GM19099 (cell line): ENCODE measurements around the gene FBXO44.

Experiments
- POLR2A ChIP-seq: IDR thresholded peaks from 3 replicates; pipeline ENCODE4 v1.6.1; 2011; ENCODE audit warnings: low read depth; ENCODE audit not compliant: insufficient read length; ENCODE audit errors: extremely low read depth

FBXO44 gene

GRCh38 chr1:11671205-11671543, 16.5 kb downstream of the FBXO44 start:
- TF ChIP-seq POLR2A: no peak

- no peak for TF ChIP-seq POLR2A
Measured at GRCh38 chr1:11671544-11672286, 17.0 kb downstream of the FBXO44 start.

GRCh38 chr1:11673089-11673769, 18.6 kb downstream of the FBXO44 start:
- no peak for TF ChIP-seq POLR2A

GRCh38 chr1:11674488-11674887, 19.8 kb downstream of the FBXO44 start:
- TF ChIP-seq POLR2A: no peak

- TF ChIP-seq POLR2A: no peak
Measured at GRCh38 chr1:11675325-11675724, 20.6 kb downstream of the FBXO44 start.

- no peak for TF ChIP-seq POLR2A
Measured at GRCh38 chr1:11676386-11677103, 21.9 kb downstream of the FBXO44 start.

- no peak for TF ChIP-seq POLR2A
Measured at GRCh38 chr1:11678442-11678841, 23.8 kb downstream of the FBXO44 start.

- no peak for TF ChIP-seq POLR2A
Measured at GRCh38 chr1:11680270-11681070, 25.8 kb downstream of the FBXO44 start.

GRCh38 chr1:11681071-11681771, 26.5 kb downstream of the FBXO44 start, which contains the start of gene MAD2L2:
Gene MAD2L2, minus strand, starts transcription at chr1:11681148. Its CDS starts 547 bp downstream, at chr1:11680601.
- TF ChIP-seq POLR2A: peak; percentile 70

- no peak for TF ChIP-seq POLR2A
Measured at GRCh38 chr1:11682287-11682771, 27.7 kb downstream of the FBXO44 start.

- no peak for TF ChIP-seq POLR2A
Measured at GRCh38 chr1:11682799-11683198, 28.1 kb downstream of the FBXO44 start.

- TF ChIP-seq POLR2A: no peak
Measured at GRCh38 chr1:11684070-11684469, 29.4 kb downstream of the FBXO44 start.

GRCh38 chr1:11685210-11685752, 30.6 kb downstream of the FBXO44 start:
- no peak for TF ChIP-seq POLR2A

GRCh38 chr1:11688506-11688905, 33.8 kb downstream of the FBXO44 start:
- no peak for TF ChIP-seq POLR2A
